Measurements from ENCODE around the gene HOXC5.

HOXC5 gene

GRCh38 chr12:54004063-54004840 lies 28.6 kb upstream of the HOXC5 start:
- peak; percentile 32 for DNase-seq
- in situ Hi-C loops (cut with HindIII; ENCODE audit: low pct_ligation_motif_present, low pct_unique_long_range_greater_than_20kb, low sequenced_read_pairs), result no loop called here

GRCh38 chr12:54004841-54005530 lies 27.9 kb upstream of the HOXC5 start:
- in situ Hi-C loops (cut with HindIII; ENCODE audit: low pct_ligation_motif_present, low pct_unique_long_range_greater_than_20kb, low sequenced_read_pairs), result no loop called here
- DNase-seq, result no peak

- no peak for DNase-seq
- in situ Hi-C loops (cut with HindIII; ENCODE audit: low pct_ligation_motif_present, low pct_unique_long_range_greater_than_20kb, low sequenced_read_pairs), result no loop called here
Measured at GRCh38 chr12:54005531-54005852, 27.4 kb upstream of the HOXC5 start.

- DNase-seq, result peak; percentile 89
- in situ Hi-C loops (cut with HindIII; ENCODE audit: low pct_ligation_motif_present, low pct_unique_long_range_greater_than_20kb, low sequenced_read_pairs), result no loop called here
Measured at GRCh38 chr12:54005853-54006558, 26.8 kb upstream of the HOXC5 start.

- in situ Hi-C loops (cut with HindIII; ENCODE audit: low pct_ligation_motif_present, low pct_unique_long_range_greater_than_20kb, low sequenced_read_pairs), result no loop called here
- no peak for DNase-seq
Measured at GRCh38 chr12:54006559-54007220, 26.2 kb upstream of the HOXC5 start.

- DNase-seq, result no peak
- in situ Hi-C loops (cut with HindIII; ENCODE audit: low pct_ligation_motif_present, low pct_unique_long_range_greater_than_20kb, low sequenced_read_pairs), result no loop called here
Measured at GRCh38 chr12:54007538-54008259, 25.2 kb upstream of the HOXC5 start.

- DNase-seq, result no peak
- in situ Hi-C loops (cut with HindIII; ENCODE audit: low pct_ligation_motif_present, low pct_unique_long_range_greater_than_20kb, low sequenced_read_pairs), result no loop called here
Measured at GRCh38 chr12:54008260-54008552, 24.6 kb upstream of the HOXC5 start.

- peak; percentile 37 for DNase-seq
- in situ Hi-C loops (cut with HindIII; ENCODE audit: low pct_ligation_motif_present, low pct_unique_long_range_greater_than_20kb, low sequenced_read_pairs), result no loop called here
Measured at GRCh38 chr12:54009171-54010052, 23.4 kb upstream of the HOXC5 start.

GRCh38 chr12:54010053-54010971 lies 22.5 kb upstream of the HOXC5 start:
- in situ Hi-C loops (cut with HindIII; ENCODE audit: low pct_ligation_motif_present, low pct_unique_long_range_greater_than_20kb, low sequenced_read_pairs), result no loop called here
- DNase-seq, result no peak

GRCh38 chr12:54010972-54011664 lies 21.7 kb upstream of the HOXC5 start:
- DNase-seq, result no peak
- in situ Hi-C loops (cut with HindIII; ENCODE audit: low pct_ligation_motif_present, low pct_unique_long_range_greater_than_20kb, low sequenced_read_pairs), result no loop called here

GRCh38 chr12:54011665-54012532 lies 21.0 kb upstream of the HOXC5 start:
- in situ Hi-C loops (cut with HindIII; ENCODE audit: low pct_ligation_motif_present, low pct_unique_long_range_greater_than_20kb, low sequenced_read_pairs), result no loop called here
- DNase-seq, result no peak

GRCh38 chr12:54012631-54013409 lies 20.0 kb upstream of the HOXC5 start:
- peak; percentile 19 for DNase-seq
- in situ Hi-C loops (cut with HindIII; ENCODE audit: low pct_ligation_motif_present, low pct_unique_long_range_greater_than_20kb, low sequenced_read_pairs), result no loop called here

GRCh38 chr12:54014377-54015017 lies 18.4 kb upstream of the HOXC5 start:
- DNase-seq, result no peak
- in situ Hi-C loops (cut with HindIII; ENCODE audit: low pct_ligation_motif_present, low pct_unique_long_range_greater_than_20kb, low sequenced_read_pairs), result no loop called here

Data from ACHN (cell line).